Smooth muscle cell (in vitro differentiated cells): ENCODE measurements around the gene GSG1L. TPM values are rescaled to one million over a fixed set of nuclear protein-coding genes. Genes with fewer than 3 reads are reported as not detected.

Source experiments
- DNase-seq: peaks from one replicate; lab custom pipeline; 2025; ENCODE audit not compliant: unreplicated experiment; lab: John Stamatoyannopoulos, UW
- H2AFZ ChIP-seq: fragments of 200-600 bp; sonication (generic); 2 replicates; pipeline ENCODE4 v1.6.0; 2016; ENCODE audit warnings: antibody characterized with exemption, low read depth, mild to moderate bottlenecking
- H3F3A ChIP-seq: fragments of 200-600 bp; sonication (generic); 2 replicates; pipeline ENCODE4 v1.6.0; 2017; ENCODE audit warnings: antibody characterized with exemption, low read depth
- H3K27ac ChIP-seq: fragments of 200-600 bp; sonication (generic); 2 replicates; pipeline ENCODE4 v1.5.1; 2016; ENCODE audit warnings: low read depth, mild to moderate bottlenecking
- H3K27me3 ChIP-seq: fragments of 200-600 bp; sonication (generic); 2 replicates; pipeline ENCODE4 v1.6.1; 2016; ENCODE audit warnings: low read depth, mild to moderate bottlenecking
- H3K36me3 ChIP-seq: fragments of 200-600 bp; sonication (generic); 2 replicates; pipeline ENCODE4 v1.5.1; 2016; ENCODE audit warnings: low read depth
- H3K4me1 ChIP-seq: fragments of 200-600 bp; sonication (generic); 2 replicates; pipeline ENCODE4 v1.5.1; 2016; ENCODE audit warnings: low read depth
- H3K4me2 ChIP-seq: fragments of 200-600 bp; sonication (generic); 2 replicates; pipeline ENCODE4 v1.6.0; 2016; ENCODE audit warnings: mild to moderate bottlenecking
- H3K4me3 ChIP-seq: fragments of 200-600 bp; sonication (generic); 2 replicates; pipeline ENCODE4 v1.5.1; 2016; ENCODE audit warnings: mild to moderate bottlenecking
- H3K79me2 ChIP-seq: fragments of 200-600 bp; sonication (generic); 2 replicates; pipeline ENCODE4 v1.6.0; 2016; ENCODE audit warnings: low read depth, mild to moderate bottlenecking
- H3K9ac ChIP-seq: fragments of 200-600 bp; sonication (generic); 2 replicates; pipeline ENCODE4 v1.6.0; 2016; ENCODE audit warnings: low read depth
- H3K9me3 ChIP-seq: fragments of 200-600 bp; sonication (generic); replicated peaks from 2 replicates; pipeline ENCODE4 v1.5.1; 2016; ENCODE audit warnings: low read depth
- H4K20me1 ChIP-seq: fragments of 200-600 bp; sonication (generic); 2 replicates; pipeline ENCODE4 v1.6.0; 2016; ENCODE audit warnings: low read depth
- CTCF ChIP-seq: fragments of 200-600 bp; sonication (generic); IDR thresholded peaks from 2 replicates; pipeline ENCODE4 v1.5.1; 2017; ENCODE audit warnings: borderline replicate concordance, mild to moderate bottlenecking, antibody characterized with exemption; ENCODE audit not compliant: insufficient read depth, poor library complexity, severe bottlenecking
- WGBS: methylation state at CpG from one replicate; pipeline ENCODE4 v1.1.7; 2016; ENCODE audit warnings: low lambda C conversion rate; 5-methylcytosine and 5-hydroxymethylcytosine counted together
- polyA plus RNA-seq: library from polyadenylated mRNA; unstranded; fragments of >200 nt; fragmentation: Nextera tagmentation; extraction: Ambion mirVana; gene quantifications from 2 replicates; pipeline ENCODE4 v1.2.1, GENCODE V29; 2016
- total RNA-seq: library from RNA; depleted of rRNA; stranded (reverse); fragments of >200 nt; gene quantifications from 2 replicates; pipeline ENCODE4 v1.2.3, GENCODE V29; 2014

GSG1L gene
- total and polyA plus RNA-seq, 2 experiments from 2014 or later = 0.31 TPM; not detected in 1

GRCh38 chr16:28062261-28062846 lies 1.2 kb downstream of the GSG1L start:
- no peaks in the 10 kb centered on the region for H3K4me1 ChIP-seq
- H4K20me1 ChIP-seq = no peaks in the 10 kb centered on the region
- H3K79me2 ChIP-seq = no peaks in the 10 kb centered on the region
- H3K4me3 ChIP-seq = peak overlapping the region; percentile 31
- no peak for DNase-seq
- no peaks in the 10 kb centered on the region for H3K36me3 ChIP-seq
- H3K9ac ChIP-seq = no peak overlapping the region
- H3K9me3 ChIP-seq = no peaks in the 10 kb centered on the region
- no peak for TF ChIP-seq CTCF
- H3F3A ChIP-seq = no peaks in the 10 kb centered on the region
- 47% methylated on average over 16 of the region's 39 CpGs for WGBS
- no peak overlapping the region for H3K27ac ChIP-seq
- H3K4me2 ChIP-seq = peak overlapping the region; percentile 78
- no peak overlapping the region for H2AFZ ChIP-seq
- peaks cover 80% of the 10 kb centered on the region for H3K27me3 ChIP-seq

GRCh38 chr16:28061352-28062101 lies 2.0 kb downstream of the GSG1L start:
- Histone ChIP-seq H3K4me3 (no peak overlapping the region), H3K9me3 (no peaks in the 10 kb centered on the region), H3K36me3 (no peaks in the 10 kb centered on the region), H3F3A (no peaks in the 10 kb centered on the region), H3K4me1 (no peaks in the 10 kb centered on the region), H3K27me3 (peaks cover 74% of the 10 kb centered on the region), H3K27ac (no peak overlapping the region), H3K79me2 (no peaks in the 10 kb centered on the region), H3K4me2 (no peak overlapping the region), H4K20me1 (no peaks in the 10 kb centered on the region), H2AFZ (no peak overlapping the region), H3K9ac (no peak overlapping the region)
- no peak for TF ChIP-seq CTCF
- WGBS = 82% methylated on average over 10 of the region's 10 CpGs
- DNase-seq = no peak

- H2AFZ ChIP-seq = no peak overlapping the region
- H3K79me2 ChIP-seq = no peaks in the 10 kb centered on the region
- H3K9ac ChIP-seq = no peak overlapping the region
- H3K4me1 ChIP-seq = no peaks in the 10 kb centered on the region
- H3K4me2 ChIP-seq = no peak overlapping the region
- no peak for TF ChIP-seq CTCF
- no peak for DNase-seq
- no peak overlapping the region for H3K4me3 ChIP-seq
- peaks cover 59% of the 10 kb centered on the region for H3K27me3 ChIP-seq
- no peaks in the 10 kb centered on the region for H3F3A ChIP-seq
- no peaks in the 10 kb centered on the region for H4K20me1 ChIP-seq
- no peaks in the 10 kb centered on the region for H3K36me3 ChIP-seq
- no peak overlapping the region for H3K27ac ChIP-seq
- WGBS = 74% methylated on average over 12 of the region's 12 CpGs
- H3K9me3 ChIP-seq = no peaks in the 10 kb centered on the region
These were observed 3.5 kb downstream of the GSG1L start for GRCh38 chr16:28059841-28060575.
